IPS-NIHi7 (cell line): Measurements from ENCODE around the gene UVSSA.
A peak's percentile ranks its signal among the peaks of the same experiment; 100 is the strongest.

Experiments
- DNase-seq: peaks from one replicate; pipeline ENCODE4 v3.0.0; 2012; ENCODE audit warnings: mixed read lengths; ENCODE audit errors: extremely low spot score

Gene UVSSA

GRCh38 chr4:1349359-1350168 lies 2.6 kb downstream of the UVSSA start:
- DNase-seq = no peak

- no peak for DNase-seq
Observed at GRCh38 chr4:1350169-1350520, 3.1 kb downstream of the UVSSA start.

DNA sequence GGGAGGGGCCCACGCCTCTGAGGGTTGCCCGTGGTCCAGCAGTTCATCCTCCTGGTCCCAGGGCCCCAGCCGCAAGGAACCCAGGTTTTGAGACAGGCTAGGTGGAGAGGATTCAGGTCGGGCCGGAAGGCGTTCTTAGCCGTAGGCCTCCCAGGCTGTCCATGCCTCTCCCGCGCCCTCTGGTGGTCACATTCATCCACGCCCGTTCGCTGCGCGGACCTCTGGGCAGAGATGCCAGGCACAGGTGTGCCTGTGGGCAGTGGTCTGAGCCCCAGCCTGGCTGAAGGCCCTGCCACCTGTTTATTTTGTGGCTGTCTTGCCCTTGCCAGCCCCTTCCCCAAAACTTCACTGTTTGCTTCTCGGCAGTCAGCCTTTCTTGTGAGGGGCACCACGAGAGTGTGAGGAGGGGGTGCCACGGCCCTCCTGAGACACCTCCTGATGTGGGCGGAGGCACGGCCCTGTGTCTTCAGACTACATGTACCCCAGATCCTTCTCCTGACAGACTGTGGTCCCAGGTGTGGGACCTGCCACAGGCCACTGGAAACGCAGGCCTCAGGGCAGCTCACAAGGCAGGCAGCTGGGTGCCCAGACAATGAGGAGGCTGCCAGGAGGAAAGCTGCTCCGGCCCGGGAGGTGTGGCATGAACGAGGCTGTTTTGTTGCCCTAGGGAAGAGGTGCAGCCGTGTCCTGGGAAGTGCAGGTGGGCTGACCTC lies 5.0 kb downstream of the UVSSA start:
- DNase-seq = peak; percentile 88

- no peak for DNase-seq
Observed at GRCh38 chr4:1352567-1352900, 5.5 kb downstream of the UVSSA start.

DNA sequence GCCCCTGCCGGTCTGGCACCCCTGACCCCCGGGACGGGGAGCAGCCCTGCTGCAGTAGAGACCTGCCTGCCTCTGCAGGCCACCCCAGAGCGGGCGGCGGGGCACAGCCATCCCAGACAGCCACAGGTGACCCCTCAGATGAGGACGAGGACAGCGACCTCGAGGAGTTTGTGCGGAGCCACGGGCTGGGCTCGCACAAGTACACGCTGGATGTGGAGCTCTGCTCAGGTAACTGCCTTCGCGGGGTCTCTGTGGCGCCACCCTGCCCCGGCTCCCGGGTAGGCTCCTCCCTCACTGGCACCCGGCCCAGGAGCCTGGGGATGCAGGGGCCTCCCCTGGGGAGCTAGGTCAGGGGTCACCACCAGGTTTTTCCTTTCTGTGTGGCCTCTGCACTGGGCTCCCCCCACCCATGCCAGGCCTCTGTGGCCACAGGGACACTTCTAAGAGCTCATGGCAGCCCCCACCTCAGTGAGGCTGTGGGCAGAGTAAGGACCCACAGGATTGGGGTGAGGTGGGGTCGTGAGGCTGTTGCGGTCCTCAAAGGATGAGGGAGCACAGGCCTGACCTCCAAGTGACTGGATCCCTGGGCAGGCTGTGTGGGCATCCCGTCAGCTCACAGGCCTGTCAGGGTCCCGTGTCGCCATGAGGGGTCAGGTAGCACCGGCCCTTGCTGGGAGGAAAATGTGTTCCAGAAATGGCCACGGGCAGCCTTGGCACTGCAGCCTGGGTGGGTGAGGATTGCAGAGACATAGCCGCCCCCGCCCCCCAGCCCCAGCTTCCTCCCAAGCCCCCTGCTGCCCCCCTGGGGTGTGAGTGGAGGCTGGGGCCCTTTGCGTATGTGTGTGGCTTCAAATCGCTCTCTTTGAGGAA lies 6.4 kb downstream of the UVSSA start:
- no peak for DNase-seq

GRCh38 chr4:1354136-1354982 lies 7.4 kb downstream of the UVSSA start:
- no peak for DNase-seq

DNA sequence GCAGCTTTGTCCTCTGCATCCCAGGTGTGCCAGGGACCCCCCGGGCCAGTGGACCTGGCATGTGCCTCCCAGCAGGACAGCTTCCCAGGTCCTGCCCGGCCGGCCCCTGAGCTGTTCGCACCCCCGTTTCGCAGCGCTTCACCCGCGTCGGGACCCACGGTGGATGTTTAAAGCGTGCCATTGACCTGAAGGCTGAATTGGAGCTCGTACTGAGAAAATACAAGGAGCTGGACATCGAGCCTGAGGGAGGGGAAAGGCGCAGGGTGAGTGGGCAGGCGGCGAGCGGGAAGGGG lies 7.9 kb downstream of the UVSSA start:
- DNase-seq = no peak

GRCh38 chr4:1355378-1355777 lies 8.4 kb downstream of the UVSSA start:
- no peak for DNase-seq

DNA sequence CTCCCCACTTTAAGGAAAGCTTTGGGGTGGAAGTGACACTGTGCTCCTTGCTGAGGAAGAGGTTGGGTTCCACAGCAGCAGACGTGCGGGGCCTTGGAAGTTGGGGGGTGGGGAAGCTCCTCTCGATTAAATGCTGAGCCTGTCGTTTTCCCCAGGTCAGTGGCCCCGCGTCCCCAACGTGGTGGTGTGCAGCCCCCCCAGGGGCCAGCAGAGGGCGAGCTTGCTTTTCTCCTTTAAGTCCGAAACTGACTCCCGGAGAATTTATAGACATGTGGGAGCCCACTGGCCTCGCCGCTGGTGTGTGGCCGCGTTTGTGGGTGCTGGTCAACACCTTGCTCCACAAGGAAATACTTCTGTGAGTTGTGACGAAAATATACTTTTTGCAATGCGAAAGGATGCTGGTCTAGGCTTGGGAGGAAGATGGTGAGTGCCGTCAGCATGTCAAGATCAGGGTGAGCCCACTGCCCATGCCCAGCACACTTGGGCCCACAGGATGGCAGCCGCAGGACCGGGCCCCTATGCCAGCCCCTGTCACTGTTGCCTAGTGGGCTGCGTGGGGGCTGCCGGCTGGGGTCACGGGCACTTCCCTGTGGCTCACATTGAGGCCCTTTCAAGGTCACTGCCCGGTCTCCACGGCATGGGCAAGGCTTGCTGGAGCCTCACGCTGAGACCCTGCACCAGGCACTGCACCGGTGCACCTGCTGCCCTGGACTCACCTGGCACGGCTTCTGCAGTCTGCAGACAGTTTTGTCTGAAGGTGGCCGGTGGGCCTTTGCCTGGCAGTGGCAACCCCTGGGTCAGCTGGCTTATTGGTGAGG lies 9.4 kb downstream of the UVSSA start:
- peak; percentile 81 for DNase-seq

DNA sequence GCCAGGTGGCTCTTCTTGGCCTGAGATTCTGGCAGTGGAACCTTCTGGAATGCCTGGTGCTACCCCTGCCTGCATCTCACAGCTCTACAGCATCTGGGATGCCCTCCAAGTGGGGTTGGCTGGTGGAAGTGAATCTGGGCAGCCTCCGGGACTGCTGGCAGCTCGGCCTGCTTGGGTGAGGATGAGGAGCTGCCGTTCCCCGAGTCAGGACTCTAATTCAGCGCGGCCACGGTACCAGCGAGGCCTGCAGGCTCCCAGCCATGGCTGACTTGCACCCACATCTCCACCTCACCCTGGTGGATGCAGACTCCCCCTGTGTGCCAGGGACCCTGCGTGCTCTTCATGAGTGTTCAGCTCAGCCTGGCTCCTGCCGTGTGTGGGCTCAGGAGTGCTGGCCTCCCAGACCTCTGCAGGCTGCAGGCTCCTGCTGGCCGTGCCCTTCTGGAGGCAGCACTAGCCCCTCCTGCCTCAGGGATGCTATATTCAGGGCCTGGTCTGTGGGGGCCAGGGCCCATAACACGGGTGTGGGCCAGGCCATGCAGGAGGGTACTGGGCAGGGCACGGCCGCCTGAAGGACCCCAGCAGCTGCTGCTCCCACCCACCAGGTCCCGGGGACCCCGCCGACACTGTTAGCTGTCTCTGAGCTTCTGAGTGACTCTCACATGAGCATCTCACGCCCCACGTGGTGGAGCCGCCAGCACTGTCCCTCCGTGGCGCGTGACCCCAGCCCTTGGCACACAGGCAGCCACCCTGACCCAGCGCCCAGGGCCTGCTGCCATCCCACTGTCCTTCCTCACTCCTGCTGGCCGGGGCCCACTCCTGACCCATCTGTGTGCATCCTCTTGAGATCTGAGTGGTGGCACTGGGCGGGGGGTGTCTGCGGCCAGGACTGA lies 10.6 kb downstream of the UVSSA start:
- DNase-seq = no peak

DNA sequence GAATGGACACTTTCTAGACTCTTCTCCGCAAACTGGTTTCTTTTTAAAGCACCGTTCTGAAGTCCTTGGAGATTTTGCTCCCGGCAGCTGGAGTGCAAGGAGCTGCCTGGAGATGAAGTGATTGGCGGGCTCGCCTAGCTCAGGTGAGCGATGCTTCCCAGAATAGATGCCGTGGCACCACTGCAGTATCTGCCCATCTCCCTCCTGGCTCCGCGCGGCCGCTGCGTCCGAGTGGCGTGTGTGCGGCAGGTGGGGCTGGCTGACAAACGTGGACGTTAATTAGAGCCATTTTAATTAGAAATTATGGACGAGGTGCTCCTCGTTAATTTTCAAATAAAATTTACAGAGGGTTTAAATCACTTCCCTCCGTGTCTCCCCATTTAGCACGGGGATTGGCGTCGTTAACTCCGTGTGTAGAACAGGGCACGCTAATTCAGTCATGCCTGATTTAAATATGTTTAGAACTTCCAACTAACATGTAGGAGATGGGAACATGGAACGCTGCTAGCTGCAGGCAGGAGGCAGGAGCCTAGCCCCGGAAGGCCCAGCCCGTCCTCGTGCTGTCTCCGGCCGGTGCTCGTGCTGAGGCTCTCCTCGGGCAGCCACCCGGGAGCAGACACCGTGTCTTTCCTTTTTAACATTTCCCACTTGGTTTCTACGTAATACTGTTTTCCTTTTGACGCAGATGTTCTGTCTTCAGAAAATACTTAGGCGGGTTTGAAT lies 11.6 kb downstream of the UVSSA start:
- no peak for DNase-seq

GRCh38 chr4:1359144-1359501 lies 12.1 kb downstream of the UVSSA start:
- DNase-seq = no peak

DNA sequence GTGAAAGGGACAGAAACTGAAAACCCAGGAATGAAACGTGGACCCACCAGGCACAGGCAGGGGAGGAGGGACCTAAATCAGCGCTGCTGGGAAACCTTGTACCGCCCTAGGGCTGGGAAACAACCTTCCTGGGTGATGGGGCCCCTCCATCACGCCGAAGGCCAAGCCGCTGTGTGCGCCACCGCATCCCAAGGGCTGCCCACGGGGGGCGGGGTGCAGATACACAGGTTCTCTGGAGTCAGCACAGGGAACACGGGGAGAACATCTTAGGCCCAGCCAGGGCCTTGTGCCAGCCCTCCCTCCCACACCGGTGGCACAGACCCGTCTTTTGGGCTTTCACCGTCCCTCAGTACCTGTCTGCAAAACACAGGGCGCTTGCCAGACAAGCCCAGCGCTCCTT lies 13.0 kb downstream of the UVSSA start:
- no peak for DNase-seq

GRCh38 chr4:1360423-1361283 lies 13.6 kb downstream of the UVSSA start:
- no peak for DNase-seq

DNA sequence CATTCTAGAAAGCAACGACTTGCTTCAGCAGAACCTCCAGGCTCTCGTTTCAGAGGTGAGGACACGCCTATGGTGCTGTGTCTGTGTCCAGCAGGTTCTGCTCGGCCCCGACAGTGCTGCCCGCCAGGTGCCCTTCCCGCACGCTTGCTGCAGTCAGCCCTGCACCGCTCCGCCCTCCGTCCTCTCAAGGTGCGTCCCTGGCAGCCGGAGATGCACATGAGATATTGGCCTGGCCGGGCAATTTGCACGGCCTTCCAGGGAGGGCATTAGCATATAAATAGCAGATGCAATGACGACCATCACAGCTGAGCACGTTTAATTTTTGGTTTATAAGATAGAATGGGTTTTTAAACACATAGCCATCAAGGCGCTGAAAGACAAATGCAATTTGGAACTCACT lies 14.4 kb downstream of the UVSSA start:
- DNase-seq = no peak

GRCh38 chr4:1362046-1362445 lies 15.0 kb downstream of the UVSSA start:
- DNase-seq = no peak

DNA sequence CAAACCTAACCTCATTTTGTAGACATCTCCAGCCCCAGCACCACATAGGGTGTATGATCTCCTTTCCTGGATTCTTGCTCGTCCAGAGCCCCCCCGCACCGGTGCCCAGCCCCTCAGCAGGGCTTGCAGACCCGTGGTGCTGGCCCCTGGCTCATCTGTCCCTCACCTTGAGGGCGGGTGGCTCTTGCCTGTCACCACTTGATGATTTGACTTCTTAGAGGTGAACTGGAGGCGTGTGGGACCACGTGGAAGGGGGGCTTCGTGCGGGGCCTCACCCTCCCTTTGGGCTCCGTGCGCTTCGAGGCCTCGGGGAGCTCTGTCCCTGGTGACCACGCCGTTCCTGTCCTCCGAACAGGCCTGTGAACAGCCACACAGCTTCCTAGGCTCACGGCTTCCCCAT lies 15.5 kb downstream of the UVSSA start:
- DNase-seq = no peak

- no peak for DNase-seq
Observed at GRCh38 chr4:1363513-1363912, 16.5 kb downstream of the UVSSA start.
